Sciatic nerve (tissue), 2 donors: ENCODE data around the gene THBS3. TPM values are rescaled to one million over a fixed set of nuclear protein-coding genes. Genes with fewer than 3 reads are reported as not detected.
"Not testable (repeated sequence)": the region's sequence is repeated elsewhere in the genome, so short reads cannot be mapped to it uniquely, and the experiment has no call there.

Source experiments
- ATAC-seq: fragments of 200-7000 bp; cut with Tn5 transposase; one replicate; pipeline ENCODE4 v1.9.1; 2020; ENCODE audit warnings: mild to moderate bottlenecking, moderate library complexity
- DNase-seq: peaks from one replicate; pipeline ENCODE4 v3.0.0-alpha.2; 2020; ENCODE audit warnings: low spot score
- intact Hi-C: fragments of 100-400 bp; cut with DNase I; formaldehyde crosslinking; loops from one replicate; pipeline ENCODE4 v1.14.2; 2022
- total RNA-seq: library from RNA; stranded (reverse); fragmentation: NEBNext Ultra II Directional; extraction: Animal tissue kit (Norgen Biotek cat#: 25700); gene quantifications from one replicate; pipeline ENCODE4 v1.2.1, GENCODE V29; 2021
- donor health status: DM: no; HTN: no; CAD: no.
- donor health status: DM: no; HTN: no; CAD: no.

The THBS3 gene
- 58.8 TPM for total RNA-seq

- intact Hi-C loops, result no loop called here
- peak; percentile 78 for DNase-seq
- ATAC-seq, result peak; percentile 62
Measured at GRCh38 chr1:155207806-155208540, at the start of gene THBS3. THBS3 (minus strand) TSS chr1:155207897; CDS start chr1:155207876, 21 bp downstream.

- intact Hi-C loops, result no loop called here
- DNase-seq (no peak), ATAC-seq (peak; percentile 3)
Measured at GRCh38 chr1:155256058-155256852, 48.6 kb upstream of the THBS3 start.

- peak; percentile 95 for ATAC-seq
- DNase-seq, result peak; percentile 94
- intact Hi-C loops, result no loop called here
Measured at GRCh38 chr1:155255243-155256007, 47.7 kb upstream of the THBS3 start, which contains the start of gene ENTREP3. ENTREP3 (minus strand) TSS chr1:155255483; CDS start chr1:155254877, 606 bp downstream.

GRCh38 chr1:155254714-155255242, 47.1 kb upstream of the THBS3 start:
- DNase-seq (peak; percentile 75), ATAC-seq (peak; percentile 9)
- intact Hi-C loops, result no loop called here

GRCh38 chr1:155254228-155254713, 46.6 kb upstream of the THBS3 start:
- intact Hi-C loops, result no loop called here
- DNase-seq, result no peak
- peak; percentile 1 for ATAC-seq

- intact Hi-C loops, result no loop called here
- no peak for ATAC-seq
Measured at GRCh38 chr1:155253797-155254196, 46.1 kb upstream of the THBS3 start.

GRCh38 chr1:155253208-155253607, 45.5 kb upstream of the THBS3 start:
- intact Hi-C loops, result no loop called here
- no peak for ATAC-seq

More at GRCh38 chr1:155253797-155254196, 46.1 kb upstream of the THBS3 start:
- DNase-seq, result no peak

GRCh38 chr1:155251566-155251965, 43.9 kb upstream of the THBS3 start:
- DNase-seq, result no peak
- no peak for ATAC-seq
- intact Hi-C loops, result no loop called here

More at GRCh38 chr1:155253208-155253607, 45.5 kb upstream of the THBS3 start:
- no peak for DNase-seq

- DNase-seq (peak; percentile 96), ATAC-seq (peak; percentile 78)
- intact Hi-C loops, result no loop called here
Measured at GRCh38 chr1:155250633-155251449, 43.1 kb upstream of the THBS3 start.

GRCh38 chr1:155250246-155250632, 42.5 kb upstream of the THBS3 start:
- intact Hi-C loops, result no loop called here
- no peak for DNase-seq
- ATAC-seq, result no peak

- no peak for DNase-seq
- intact Hi-C loops, result no loop called here
- no peak for ATAC-seq
Measured at GRCh38 chr1:155247667-155248553, 40.2 kb upstream of the THBS3 start.

GRCh38 chr1:155246796-155247195, 39.1 kb upstream of the THBS3 start:
- not testable (repeated sequence) for ATAC-seq

GRCh38 chr1:155245163-155245524, 37.4 kb upstream of the THBS3 start:
- no peak for DNase-seq
- ATAC-seq, result no peak
- intact Hi-C loops, result no loop called here

More at GRCh38 chr1:155246796-155247195, 39.1 kb upstream of the THBS3 start:
- intact Hi-C loops, DNase-seq: not testable (repeated sequence)

- peak; percentile 98 for DNase-seq
- intact Hi-C loops, result no loop called here
- peak; percentile 96 for ATAC-seq
Measured at GRCh38 chr1:155244368-155245162, 36.9 kb upstream of the THBS3 start.

- DNase-seq (no peak), ATAC-seq (no peak)
- intact Hi-C loops, result no loop called here
Measured at GRCh38 chr1:155242805-155243358, 35.2 kb upstream of the THBS3 start.

GRCh38 chr1:155241841-155242264, 34.2 kb upstream of the THBS3 start:
- intact Hi-C loops, result no loop called here
- ATAC-seq, result no peak
- DNase-seq, result no peak
